Measurements from ENCODE around the gene PGP.

The PGP gene

DNA sequence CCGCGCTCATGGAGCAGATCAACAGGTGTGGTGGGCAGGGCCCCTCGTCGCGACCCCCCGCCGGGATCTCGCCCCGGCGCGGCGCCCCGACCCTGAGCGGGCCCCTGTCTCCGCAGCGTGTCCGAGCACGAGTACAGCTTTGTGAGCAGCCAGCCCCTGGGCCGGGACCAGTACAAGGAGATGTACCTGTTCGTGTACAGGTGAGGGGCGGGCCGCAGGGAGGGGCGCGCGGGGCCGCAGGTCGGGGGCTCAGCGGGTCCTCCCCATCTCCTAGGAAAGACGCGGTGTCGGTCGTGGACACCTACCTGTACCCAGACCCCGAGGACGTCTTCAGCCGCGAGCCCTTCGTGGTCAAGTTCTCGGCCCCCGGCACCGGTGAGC is 22.5 kb upstream of the PGP start:
- DNase-seq (ENCODE audit: low read depth) = no peak

DNA sequence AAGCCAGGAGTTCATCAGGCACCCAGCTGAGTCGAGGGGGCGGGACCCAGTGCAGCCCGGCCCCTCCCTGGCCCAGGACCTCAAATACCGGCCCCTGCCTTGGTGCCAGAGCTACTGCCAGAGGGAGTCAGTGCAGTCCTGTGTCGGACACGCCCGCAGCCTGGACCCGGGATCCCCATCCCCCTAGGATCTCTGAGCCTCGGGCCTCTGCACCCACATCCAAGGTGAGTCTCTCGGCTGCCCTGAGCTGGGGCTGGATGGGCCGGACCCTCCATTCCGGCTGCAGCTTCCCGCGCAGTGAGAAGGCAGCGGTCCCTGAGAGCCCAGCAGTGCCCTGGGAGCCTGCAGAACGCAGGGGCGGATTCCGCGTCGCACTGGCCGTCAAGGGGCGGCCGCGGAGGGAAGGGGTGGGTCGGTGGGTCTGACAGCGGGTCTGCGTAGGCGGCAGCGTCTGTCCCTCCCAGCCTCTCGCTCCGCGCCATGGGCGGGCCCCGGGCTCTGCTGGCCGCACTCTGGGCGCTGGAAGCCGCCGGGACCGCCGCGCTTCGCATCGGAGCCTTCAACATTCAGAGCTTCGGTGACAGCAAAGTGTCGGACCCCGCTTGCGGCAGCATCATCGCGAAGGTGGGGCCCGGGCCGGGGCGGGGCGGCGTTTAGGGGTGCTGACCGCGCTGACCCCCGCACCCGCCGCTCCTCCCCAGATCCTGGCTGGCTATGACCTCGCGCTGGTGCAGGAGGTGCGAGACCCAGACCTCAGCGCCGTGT is 21.9 kb upstream of the PGP start, which contains the start of gene DNASE1L2:
Gene DNASE1L2 (plus strand): TSS at position 108 of the 765 bp plus-strand sequence. CDS start 373 bp downstream, at position 481.
- no peak for DNase-seq (ENCODE audit: low read depth)

DNA sequence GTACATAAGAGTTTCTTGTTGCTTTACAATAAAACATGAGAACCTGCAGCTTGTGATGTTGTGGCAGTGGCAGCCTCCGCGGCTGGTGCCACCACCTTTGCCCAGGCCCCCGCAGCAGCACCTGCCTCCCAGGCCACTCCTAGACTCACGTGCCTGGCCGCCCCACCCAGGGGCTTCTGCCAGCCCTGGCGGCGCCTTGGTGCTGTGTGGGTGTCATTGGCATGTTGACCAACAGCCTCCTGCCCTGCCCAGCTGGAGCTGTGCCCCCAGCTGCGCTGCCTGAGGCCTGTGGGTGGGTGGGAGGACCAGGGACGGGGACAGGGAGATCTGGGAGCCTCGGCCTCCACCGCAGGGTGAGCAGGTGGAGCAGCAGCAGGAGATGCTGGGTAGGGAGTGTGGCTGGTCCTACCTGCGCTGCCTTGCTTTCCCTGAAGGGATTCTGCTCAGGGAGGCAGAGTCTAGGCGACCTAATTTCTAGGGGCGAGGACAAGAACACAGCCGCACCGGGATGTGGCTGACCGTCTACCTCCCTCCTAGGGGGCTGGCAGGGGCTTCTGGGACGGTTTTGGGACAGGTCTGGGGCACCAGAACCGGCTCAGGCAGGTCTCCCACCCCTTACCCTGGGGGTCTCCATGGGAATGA is 21.2 kb upstream of the PGP start:
- no peak for DNase-seq (ENCODE audit: low read depth)

DNA sequence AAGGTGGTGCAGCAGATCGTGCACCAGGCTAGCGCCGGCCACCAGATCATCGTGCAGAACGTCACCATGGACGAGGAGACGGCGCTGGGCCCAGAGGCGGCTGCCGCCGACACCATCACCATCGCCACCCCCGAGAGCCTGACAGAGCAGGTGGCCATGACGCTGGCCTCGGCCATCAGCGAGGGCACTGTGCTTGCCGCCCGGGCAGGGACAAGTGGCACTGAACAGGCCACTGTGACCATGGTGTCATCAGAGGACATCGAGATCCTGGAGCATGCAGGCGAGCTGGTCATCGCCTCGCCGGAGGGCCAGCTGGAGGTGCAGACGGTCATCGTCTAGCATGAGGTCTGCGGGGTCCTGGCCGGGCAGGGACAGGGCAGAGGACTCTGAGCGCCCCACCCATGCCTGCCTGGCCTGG is 20.6 kb upstream of the PGP start:
- no peak for DNase-seq (ENCODE audit: low read depth)

DNA sequence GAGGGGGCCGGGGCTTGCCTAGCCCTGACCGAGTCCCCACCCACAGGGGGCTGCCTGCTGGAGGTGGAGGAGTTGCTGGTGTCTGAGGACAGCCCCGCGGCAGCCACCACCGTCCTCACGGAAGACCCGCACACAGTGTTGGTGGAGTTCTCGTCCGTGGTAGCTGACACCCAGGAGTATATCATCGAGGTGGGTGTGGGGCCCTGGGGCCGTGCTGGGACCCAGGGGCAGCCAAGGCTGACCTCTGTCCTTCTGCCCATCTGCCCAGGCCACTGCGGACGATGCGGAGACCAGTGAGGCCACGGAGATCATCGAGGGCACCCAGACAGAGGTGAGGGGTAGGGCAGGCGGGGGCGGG is 20.2 kb upstream of the PGP start:
- DNase-seq (ENCODE audit: low read depth) = no peak

DNA sequence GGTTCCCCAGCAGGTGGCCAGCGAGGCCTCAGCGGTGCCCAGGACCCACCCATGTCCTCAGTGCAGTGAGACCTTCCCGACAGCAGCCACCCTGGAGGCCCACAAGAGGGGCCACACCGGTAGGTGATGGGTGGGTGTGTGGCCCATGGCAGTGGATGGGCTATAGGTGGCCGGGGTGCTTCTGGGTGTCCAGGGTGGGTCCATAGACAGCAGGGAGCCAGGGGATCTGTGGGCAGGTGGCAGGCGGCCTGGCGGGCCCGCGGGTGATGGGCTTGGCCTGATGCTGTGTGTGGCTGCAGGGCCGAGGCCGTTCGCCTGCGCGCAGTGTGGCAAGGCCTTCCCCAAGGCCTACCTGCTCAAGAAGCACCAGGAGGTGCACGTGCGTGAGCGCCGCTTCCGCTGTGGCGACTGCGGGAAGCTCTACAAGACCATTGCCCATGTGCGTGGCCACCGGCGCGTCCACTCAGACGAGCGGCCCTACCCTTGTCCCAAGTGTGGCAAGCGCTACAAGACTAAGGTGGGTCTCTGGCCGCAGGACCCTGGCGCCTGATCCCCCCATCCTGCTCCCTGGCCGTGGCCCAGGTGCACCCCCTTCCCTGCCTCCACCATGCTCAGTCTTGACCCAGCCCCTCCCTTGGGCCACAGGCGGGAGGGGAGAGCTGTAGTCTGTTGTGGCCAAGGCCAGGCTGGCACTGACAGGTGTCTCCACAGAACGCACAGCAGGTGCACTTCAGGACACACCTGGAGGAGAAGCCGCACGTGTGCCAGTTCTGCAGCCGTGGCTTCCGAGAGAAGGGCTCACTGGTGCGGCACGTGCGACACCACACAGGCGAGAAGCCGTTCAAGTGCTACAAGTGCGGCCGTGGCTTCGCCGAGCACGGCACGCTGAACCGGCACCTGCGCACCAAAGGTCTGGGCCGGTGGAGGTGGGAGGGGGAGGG is 19.5 kb upstream of the PGP start:
- DNase-seq (ENCODE audit: low read depth) = no peak

DNA sequence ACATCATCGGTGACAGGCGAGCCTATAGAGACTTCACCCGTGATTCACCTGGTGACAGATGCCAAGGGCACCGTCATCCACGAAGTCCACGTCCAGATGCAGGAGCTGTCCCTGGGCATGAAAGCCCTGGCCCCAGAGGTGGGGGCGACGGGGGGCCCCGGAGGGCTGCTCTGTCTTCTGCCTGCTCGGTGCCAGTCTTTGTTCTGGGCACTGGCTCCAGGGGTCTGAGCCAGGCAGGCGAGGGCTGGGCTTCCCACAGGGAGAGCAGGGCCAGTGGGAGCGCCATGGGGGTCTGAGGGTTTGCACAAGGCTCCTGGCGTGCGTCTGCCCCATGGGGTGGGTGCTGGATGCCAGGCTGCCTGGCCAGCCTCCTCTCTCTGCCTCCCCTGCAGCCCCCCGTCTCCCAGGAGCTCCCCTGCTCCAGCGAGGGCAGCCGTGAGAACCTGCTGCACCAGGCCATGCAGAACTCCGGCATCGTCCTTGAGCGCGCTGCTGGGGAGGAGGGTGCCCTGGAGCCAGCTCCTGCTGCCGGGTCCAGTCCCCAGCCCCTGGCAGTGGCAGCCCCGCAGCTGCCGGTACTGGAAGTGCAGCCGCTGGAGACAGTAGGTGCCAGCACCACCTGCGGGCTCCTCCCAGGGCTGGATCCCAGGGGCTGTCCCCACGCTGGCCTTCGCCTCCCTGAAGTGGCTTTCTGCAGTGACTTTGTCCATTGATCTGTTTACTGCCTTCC is 18.6 kb upstream of the PGP start:
- no peak for DNase-seq (ENCODE audit: low read depth)

DNA sequence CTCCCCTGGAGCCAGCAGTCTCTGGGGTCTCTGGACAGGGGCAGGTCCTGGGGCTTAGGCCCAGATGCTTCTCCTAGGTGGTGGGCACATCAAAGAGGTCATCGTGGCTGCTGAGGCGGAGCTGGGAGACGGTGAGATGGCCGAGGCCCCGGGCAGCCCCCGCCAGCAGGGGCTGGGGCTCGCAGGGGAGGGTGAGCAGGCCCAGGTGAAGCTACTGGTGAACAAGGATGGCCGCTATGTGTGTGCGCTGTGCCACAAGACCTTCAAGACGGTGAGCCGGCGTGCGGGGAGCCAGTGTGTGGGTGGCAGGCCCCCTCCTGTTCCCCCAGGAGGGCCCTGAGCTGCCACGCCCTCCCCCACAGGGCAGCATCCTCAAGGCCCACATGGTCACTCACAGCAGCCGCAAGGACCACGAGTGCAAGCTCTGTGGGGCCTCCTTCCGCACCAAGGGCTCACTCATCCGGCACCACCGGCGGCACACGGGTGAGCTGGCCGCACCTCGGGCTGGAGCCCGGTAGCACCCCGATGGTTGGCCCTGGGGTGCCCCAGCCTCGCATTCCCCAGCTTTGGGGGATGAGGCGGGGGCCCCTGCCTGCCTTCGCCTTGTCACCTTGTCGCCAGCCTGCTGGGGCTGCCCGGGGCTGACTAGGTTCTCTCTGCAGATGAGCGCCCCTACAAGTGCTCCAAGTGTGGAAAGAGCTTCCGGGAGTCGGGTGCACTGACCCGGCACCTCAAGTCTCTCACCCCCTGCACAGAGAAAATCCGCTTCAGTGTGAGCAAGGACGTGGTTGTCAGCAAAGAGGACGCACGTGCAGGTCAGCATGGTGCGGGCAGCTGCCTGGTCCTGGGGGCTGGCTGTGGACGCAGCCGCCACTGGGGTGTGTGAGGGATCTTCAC is 17.7 kb upstream of the PGP start:
- no peak for DNase-seq (ENCODE audit: low read depth)

DNA sequence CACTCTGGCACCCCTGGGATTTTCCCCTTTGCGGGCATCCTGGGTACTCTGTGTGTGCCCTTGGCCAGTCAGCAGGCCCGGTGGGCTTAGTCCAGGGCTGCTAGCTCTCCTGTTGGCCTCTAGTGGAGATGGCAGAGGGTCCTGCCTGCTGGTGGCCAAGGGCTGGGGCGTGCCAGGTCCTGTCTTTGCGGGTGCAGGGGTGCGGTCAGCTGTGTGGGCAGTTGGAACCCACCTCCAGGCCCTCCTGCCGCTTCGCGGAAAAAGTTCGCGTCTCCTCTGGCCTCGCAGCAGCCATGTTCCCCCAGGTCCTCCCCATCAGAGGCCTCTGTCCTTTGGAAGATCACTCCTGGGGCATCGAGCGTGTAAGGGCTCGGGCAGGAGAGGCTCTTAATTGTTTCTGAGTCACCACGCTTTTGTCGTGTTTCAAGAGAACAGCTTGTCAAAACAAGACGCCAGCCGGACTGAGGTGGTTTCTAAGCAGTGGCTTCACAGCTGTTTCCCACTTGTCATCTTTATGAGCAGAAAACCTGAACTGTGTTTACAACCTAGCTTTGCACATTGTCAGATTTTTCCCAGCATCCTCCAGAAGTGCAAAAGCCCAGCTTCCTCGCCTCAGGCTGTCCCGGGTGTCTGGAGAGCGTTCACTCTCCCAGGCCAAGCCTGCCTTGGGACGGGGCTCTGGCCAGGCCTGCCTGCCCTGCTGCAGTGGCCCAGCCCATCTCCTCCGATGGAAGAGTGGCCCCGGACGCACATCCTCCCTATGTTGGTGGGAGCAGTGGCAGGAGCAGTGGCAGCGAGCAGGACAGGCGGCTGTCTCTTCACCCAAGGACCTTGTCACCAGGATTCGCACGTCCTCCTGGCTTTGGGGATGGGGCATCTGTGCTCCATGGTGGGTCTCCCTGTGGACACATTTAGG is 16.6 kb upstream of the PGP start:
- DNase-seq (ENCODE audit: low read depth) = no peak

DNA sequence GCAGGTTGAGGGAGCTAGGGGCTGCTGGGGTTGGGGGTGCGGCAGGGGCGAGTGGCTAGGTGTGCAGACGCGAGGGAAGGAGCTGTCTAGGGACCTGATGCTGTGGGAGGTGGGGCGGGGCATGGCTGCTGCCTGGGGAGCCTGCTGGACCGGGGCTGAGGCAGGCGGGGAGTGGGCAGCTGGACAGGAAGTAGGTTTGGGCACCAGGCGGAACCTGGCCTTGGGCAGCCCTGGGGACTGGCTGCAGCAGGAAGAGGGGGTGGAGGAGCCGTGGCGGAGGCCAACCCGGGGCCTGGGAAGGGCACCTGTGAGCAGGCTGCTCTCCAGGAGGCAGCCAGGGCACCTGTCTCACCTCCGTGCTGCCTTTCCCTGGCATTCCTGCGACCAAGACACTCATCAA is 15.7 kb upstream of the PGP start:
- DNase-seq (ENCODE audit: low read depth) = no peak

DNA sequence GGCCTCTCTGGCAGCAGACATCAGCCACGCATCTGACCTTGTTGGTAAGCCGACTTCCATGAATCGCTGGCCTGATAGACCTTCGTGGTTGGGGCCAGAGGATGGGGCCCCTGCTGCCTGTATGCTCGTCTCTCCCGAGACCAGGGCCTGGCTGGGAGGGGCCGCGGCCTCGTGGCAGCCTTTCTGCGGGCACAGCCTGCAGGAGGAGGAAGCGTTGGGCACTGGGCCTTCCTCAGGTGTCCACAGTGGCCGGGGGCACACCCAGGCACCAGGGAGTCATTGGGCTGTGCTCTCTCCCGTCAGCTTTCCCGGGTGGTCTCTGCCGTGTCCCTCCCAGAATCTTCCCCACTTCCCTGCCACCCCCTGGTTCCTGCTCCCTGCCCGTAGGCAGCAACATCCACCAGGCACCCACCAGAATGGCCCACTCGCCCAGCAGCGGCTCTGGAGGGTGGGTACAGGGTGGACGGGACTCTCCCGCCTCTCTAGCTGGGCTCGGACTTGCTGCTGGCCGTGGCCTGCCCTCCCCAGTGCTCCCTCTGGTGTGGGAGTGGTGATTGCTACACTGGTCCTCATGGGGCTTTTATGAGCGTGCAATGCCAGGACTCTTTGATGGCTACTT is 15.1 kb upstream of the PGP start:
- no peak for DNase-seq (ENCODE audit: low read depth)

DNA sequence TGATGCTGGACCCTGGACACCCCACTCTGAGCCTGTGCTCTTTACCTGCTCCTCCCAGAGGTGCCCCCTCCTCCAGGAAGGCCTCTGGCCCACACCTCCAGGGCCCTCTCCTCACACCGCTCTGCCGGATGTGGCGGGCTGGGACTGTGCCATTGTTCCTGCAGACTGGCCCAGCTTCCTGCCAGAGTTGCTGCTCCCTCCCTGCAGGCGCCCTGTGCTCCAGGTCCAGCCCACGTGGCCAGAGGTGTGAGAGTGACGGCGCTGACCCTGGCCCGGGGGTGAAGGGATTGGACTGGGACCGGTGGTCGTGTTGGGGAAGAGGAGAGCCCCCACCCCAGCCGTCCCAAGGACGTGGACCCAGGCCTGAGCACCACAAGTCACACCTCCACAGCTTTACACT is 14.5 kb upstream of the PGP start:
- DNase-seq (ENCODE audit: low read depth) = no peak

DNA sequence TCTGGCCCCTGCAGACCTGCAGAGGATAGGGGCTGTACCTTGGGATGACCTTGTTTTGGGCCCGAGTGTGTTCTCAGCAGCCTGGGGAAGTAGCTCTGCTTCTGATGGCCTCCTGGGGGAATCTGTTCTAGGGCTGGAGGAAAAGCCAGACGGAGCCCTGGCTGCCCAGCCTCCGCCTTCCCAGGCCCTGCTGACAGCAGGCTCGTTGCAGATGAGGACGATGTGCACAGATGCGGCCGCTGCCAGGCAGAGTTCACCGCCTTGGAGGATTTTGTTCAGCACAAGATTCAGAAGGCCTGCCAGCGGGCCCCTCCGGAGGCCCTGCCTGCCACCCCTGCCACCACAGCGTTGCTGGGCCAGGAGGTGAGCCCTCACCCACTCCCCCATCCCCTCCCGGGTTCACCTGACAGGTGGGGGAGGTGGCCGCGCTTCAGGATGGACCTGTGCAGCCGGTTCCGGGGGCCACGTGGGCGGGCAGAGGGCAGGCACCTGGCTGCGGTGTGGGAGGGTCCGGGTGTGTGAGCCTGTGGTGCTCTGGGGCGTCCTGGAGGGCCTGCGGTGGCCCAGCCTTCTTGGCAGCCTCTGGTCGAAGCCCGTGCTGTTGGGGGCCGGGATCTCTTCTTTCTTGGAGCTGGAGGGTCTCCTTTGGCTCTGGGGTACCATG is 13.7 kb upstream of the PGP start:
- no peak for DNase-seq (ENCODE audit: low read depth)

DNA sequence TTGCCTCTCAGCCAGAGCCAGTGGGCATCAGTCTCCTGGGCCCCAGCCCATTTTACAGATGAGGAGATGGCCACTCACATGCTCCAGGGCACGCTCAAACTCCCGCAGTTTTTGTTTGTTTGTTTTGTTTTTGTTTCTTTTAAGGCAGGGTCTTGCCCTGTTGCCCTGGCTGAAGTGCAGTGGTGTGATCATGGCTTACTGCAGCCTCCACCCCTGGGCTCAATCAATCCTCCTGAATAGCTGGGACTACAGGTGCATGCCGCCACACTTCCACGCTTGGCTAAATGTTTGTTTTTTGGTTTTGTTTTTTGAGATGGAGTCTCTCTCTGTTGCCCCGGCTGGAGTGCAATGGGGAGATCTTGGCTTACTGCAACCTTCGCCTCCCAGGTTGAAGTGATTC is 12.3 kb upstream of the PGP start:
- no peak for DNase-seq (ENCODE audit: low read depth)

DNA sequence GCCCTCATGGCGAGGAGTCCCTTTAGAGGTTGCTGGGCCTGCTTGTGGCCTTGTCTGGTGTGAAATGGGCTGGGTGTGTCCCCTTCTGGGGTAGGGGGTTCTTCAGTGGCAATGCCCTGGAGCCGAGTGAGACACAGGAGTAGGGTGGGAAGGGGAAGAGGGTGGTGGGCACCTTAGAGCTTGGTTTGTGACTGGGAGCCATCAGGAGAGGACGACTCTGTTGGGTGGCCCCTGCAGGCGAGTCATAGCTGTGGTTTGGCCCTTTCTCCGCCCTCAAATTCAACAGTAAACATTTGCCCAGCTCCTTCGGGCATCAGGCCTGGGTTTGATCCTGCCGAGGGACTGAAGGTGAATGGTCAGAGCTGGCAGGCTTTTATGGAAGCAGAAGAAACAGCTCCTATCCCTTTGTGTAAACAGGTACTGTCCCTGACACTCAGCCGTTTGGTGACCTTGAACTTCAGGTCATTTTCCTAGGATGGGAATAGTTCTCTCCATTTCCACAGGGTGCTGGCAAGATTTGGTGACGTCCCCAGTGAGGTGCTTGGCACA is 11.7 kb upstream of the PGP start:
- no peak for DNase-seq (ENCODE audit: low read depth)

DNA sequence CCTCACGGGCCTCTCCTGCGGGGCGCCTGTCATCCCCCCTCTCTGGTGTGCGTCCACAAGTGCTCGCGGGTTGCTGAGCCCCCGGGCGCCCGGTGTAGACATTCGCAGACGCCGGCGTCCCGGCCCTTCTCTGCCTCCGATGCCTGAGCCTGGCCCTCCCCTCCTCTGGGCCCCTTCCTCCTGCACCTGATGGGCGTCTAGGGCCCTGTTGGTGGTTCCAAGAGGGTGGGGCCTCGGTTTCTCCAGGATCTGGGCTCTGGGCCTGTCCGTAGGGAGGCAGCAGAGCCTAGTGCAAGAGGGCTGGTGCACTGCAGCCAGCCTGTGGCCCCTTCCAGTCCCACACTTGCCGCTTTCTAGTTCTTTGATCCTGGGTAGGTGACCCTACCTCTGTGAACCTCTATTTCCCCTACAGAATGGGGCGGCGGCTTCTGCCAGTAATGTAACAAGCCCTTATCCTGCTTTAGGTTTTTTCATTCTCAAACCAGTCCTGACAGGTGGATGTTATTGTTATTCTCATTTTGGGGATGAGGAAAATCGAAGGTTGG is 9.4 kb upstream of the PGP start:
- DNase-seq (ENCODE audit: low read depth) = no peak

DNA sequence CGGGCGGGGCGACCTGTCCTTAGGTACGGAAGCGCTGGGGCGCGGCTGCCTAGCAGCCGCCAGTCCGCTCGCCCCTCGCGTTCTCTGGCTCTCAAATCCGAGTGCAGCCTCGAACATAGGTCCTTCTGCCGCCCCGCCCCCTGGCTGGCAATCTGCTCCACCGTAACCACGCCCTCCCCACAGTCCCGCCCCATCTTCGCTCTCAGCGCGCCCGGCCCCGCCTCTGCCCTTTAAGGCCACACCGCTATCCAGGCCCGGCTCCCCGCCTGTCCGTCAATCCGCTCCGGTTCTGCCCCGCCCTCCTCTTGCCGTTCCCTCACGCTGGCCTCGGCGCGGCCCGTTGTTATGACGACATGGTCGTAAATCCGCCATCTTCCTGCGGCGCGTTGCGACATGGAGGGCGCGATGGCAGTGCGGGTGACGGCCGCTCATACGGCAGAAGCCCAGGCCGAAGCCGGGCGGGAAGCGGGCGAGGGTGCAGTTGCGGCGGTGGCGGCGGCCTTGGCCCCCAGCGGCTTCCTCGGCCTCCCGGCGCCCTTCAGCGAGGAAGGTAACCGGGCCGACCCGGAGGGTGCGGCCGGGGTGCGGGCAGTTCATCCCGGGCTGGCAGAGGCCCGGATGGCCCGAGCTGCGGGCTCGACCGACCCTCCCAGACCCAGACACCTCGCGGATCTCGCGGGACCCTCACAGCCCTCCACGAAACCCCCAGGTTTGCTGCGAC is 8.7 kb upstream of the PGP start, which contains the start of gene E4F1:
Gene E4F1 (plus strand): TSS at position 371 of the 721 bp plus-strand sequence. CDS start 23 bp downstream, at position 394.
- peak; percentile 98 for DNase-seq (ENCODE audit: low read depth)

DNA sequence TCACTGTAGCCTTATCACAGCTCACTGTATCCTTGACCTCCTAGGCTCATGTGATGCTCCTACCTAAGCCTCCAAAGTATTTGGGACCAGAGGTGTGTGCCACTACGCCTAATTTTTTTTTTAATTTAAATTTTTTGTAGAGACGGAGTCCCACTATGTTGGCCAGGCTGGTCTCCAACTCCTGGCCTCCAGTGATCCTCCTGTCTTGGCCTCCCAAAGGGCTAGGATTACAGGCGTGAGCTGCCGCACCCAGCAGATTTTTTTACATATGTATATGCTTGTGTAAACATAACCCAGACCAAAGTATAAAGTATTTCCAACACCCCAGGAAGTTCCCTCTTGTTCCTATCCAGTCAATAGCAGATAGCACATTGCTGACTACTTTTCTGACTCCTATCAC is 1.7 kb upstream of the PGP start:
- no peak for DNase-seq (ENCODE audit: low read depth)

Data from stimulated activated CD8-positive, alpha-beta memory T cell treated with anti-CD3 and anti-CD28 coated beads, Interleukin-15, amount 100 ng/mL, for 24 hours (primary cell).